KBM-7 (cell line): ENCODE results near the gene NFIA.
"Not testable (repeated sequence)": the region's sequence is repeated elsewhere in the genome, so short reads cannot be mapped to it uniquely, and the experiment has no call there.

ENCODE experiments used
- DNase-seq: peaks from one replicate; pipeline ENCODE4 v3.0.0-alpha.2; 2015
- in situ Hi-C: fragments of 300-500 bp; cut with MboI; formaldehyde crosslinking; loops from 2 replicates; pipeline ENCODE4 v1.14.3; 2020; ENCODE audit warnings: low sequenced_read_pairs, low pct_unique_long_range_greater_than_20kb, mixed read lengths

The NFIA gene

DNA sequence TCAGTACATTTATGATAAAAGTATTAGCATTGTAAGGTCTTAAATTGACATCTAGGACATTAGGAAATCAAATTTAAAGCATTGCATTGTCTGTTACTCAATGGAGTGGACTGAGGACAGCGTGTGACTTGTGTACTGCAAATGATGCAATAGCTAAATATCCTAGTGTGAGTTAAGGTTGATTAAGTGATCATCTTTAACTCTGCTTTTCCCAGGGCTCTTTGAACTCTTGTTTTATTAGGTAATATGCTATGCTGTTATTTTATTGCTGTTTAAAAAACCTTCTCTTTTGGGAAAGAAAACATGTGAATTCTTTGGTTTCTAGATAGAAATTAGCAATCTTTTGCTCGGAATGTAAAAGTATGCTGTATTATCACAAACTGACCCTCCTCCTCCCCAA lies 38.6 kb downstream of the NFIA start:
- no peak for DNase-seq
- in situ Hi-C loops = no loop called here

DNA sequence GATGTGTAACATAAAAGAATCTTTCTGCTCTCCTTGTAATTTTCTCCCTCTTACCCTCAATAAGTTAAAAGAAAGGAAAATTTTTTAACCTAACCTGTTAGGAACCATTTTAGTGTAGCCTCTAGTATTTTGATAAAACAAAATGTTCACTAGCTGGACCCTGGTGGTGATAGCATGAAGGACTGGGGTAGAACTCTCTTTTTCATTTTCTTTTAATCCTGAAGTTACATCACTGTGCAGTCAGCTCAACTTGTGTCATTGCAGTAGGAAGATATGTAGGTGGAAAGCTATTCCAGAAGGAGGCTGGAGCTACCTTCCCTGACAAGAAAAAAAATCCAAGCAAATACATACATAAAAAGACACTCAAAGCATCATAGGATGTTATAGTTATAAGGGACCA lies 39.3 kb downstream of the NFIA start:
- no peak for DNase-seq
- in situ Hi-C loops = no loop called here

DNA sequence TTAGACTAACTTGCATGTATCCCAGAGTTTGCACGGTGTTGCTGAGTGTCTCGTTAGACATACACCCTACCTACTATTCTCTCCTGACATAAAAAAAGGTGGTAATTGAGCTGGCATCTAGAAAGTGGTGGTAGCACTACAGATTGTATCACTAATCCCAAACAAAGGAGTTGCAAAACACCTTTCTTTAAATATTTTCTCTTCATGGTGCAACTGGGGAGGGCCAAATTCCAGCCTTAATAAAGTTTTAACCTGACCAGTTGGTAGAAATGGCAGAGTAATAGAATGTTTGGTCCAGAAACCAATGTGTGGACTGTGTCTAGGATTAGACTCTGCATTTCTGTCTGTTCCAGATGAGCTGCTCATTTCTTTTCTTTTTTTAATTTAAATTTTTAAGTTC lies 40.0 kb downstream of the NFIA start:
- in situ Hi-C loops = no loop called here
- no peak for DNase-seq

DNA sequence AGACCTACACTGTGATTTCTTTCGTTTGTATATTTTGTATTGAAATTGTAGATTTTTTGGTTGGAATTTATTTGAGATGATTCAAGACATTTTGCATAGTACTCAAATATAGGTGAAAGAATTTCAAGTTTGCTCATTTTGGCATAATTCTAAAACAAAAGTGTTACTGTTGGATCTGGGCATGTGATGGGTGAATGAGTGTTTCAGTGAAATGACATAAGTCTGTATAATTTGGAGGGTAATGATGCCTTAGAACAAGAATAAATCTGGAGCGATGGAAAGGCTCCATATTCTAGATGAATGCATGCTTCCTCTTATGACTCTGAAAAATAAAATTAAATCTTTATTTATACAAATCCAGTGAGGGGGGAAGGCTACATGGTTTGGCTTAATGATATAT lies 41.0 kb downstream of the NFIA start:
- in situ Hi-C loops = no loop called here
- DNase-seq = no peak

DNA sequence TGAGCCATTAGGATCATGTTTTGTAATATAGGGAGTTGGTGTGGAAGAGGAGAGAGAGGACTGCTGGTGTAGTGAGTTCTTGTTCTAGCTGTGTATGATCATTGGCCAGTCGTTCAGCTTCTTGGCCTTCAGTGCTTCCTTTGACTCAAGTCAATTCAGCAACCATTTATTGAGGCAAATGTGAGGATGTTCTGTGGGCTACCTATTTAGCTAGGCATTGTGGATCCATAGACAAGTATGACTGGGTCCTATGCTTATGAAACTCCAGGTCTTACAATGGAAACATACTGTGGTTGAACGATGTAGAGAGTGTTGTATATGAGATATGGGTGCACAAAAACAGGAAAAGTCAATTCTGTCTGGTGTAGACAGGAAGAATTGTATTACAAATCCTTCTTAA lies 41.7 kb downstream of the NFIA start:
- no peak for DNase-seq
- in situ Hi-C loops = no loop called here

DNA sequence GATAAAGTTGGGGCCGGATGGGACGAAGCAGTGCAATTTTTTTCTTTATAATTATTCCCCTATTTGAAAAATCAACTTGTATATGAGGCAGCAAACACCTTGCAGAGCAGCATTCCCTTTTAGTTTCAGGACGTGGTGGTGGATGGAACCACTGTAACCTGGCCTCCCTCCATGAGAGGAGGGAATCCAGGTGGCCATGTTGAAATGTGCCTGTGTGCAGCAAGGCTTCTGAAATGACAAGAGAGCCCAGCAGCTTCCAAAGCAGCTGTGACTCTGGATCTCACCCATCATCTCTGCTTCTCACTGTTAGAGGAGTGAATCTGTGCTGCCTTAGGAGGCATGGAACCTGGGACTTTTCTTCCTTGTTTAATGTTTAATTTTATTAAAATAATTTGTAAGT lies 42.3 kb downstream of the NFIA start:
- in situ Hi-C loops = no loop called here
- no peak for DNase-seq

DNA sequence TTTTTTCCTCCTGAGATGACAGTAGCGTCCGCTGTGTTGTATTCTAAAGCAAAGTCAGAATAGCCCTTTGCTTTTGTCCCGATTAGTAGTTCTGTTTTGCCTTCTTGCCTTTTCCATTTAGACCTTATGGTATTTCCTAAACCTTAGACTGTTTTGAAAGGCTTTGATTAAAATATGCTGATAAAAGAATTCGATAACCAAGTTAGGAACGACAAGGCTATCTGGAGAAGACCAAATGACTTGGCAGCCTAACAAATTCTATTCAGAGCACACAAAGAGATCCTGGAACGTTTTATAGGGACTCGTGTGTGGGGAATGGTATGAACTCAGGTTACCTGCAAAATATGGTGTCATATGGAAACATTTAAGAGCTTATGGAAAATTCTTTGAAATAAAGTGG lies 42.9 kb downstream of the NFIA start:
- in situ Hi-C loops = no loop called here

DNA sequence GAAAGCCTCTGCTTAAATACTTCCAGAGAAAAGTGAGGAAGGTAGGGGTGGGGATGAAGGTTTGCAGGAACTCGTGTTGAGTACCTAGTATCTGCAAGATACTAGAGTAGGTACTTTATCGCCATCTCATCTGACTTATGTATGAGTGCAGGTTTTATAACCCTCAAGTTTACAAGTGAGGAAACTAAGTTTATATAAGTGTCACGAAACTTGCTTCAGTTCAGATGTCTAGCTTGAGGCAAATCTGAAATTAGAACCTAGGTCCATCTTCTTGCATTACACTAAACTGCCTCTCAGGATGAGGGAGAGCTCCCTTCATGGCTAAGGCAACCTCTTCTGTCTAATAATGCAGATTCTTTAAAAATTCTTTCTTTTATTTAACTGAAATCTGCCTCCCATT lies 43.5 kb downstream of the NFIA start:
- no peak for DNase-seq

More for the DNA sequence above, 42.9 kb downstream of the NFIA start:
- no peak for DNase-seq

DNA sequence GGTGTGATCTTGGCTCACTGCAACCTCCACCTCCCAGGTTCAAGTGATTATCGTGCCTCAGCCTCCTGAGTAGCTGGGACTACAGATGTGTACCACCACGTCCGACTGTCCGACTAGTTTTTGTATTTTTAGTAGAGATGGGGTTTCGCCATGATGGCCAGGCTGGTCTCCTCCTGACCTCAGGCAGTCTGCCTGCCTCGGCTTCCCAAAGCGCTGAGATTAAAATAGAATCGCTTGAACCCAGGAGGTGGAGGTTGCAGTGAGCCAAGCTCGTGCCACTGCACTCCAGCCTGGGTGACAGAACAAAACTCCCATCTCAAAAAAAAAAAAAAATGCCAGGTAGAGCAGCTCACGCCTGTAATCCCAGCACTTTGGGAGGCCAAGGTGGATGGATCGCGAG lies 44.5 kb downstream of the NFIA start:
- in situ Hi-C loops, DNase-seq: not testable (repeated sequence)

More for the DNA sequence above, 43.5 kb downstream of the NFIA start:
- in situ Hi-C loops = no loop called here

DNA sequence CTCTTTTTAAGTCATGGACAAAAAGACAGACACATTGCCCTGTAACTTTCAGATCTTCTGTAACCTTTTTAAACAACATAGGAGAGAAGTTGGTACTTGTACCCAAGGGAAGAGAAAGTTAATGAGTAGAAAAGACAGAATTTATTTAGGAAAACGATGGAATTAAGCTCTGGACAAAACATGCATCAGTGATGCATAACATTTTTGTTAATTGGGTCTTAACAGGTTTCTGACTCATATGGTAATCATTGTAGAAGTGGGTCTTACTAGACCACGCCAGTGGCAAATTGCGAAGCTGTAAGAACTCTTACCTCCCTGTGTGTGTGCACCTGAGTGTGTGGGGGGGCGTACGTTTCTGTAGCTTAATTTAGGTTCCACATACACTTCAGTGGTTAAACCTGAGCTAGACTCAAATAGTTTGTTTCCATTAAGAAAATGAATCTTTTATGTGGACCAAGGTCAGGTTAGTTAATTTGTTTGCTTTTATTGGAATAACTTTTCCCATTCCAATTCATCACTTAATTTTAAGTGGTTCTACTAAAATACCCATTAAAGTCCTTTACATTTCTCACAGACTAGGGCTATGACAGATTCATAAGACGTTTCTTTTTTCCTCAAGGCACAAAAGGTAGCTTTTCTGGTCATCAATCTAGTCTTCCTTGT lies 48.1 kb downstream of the NFIA start:
- in situ Hi-C loops = no loop called here
- no peak for DNase-seq

DNA sequence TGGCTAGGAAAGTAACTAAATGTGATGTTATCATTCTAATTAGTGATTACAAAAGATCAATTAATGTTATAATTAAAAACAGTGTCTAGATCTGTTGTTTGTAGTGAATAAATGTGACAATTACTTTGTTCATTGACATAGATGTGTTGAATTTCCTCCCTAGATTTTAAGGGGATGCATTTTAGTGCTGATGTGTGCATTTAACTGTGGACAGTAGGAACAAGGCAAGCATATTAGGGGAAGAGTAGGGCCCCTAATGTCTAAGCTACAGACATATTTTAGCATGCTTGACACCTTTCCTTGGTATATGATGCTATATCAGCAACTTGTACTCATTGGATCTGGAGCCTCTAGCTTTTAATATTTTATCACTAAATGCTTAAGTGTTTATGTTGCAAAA lies 48.9 kb downstream of the NFIA start:
- DNase-seq = no peak
- in situ Hi-C loops = no loop called here

DNA sequence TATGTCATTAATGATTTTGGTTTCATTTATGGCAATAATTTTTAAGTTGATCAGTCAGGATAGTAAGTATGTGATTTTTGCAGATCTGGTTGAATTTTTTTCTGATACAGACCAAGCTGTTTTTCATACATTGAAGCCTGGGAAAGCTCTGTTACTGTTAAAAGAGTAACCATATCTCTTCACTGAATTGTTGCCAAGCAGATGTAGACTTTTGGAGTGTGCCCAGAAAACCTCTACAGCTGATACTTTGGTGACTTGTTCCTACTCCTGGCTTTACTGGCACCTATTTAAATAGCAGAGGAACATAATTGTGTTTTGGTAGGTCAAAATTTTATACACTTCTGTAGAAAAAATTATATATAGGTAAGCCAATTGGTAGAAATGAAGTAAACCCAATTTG lies 49.4 kb downstream of the NFIA start:
- in situ Hi-C loops = no loop called here

DNA sequence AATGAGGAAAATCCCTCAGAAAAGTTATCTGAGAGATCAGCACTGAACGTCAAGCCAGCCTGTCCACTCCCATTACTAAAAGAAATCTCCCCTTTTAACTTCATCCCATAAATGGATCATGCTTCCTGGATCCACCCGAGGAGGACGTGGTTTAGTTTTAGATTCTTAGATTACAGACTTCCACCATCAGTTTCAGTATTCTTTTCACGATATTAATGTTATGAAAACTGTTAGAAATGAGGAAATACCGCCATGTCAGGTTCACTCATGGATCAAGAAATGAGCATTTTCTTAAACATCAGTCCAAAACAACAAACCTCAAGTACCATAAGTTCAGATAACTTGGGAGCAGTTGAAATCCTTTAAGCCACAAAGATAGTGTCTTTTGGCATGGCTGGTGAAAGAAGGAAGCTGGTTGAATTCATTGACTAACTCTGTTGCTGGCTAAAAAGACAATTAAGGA lies 49.8 kb downstream of the NFIA start:
- in situ Hi-C loops = no loop called here
- DNase-seq = no peak

More for the DNA sequence above, 49.4 kb downstream of the NFIA start:
- no peak for DNase-seq

DNA sequence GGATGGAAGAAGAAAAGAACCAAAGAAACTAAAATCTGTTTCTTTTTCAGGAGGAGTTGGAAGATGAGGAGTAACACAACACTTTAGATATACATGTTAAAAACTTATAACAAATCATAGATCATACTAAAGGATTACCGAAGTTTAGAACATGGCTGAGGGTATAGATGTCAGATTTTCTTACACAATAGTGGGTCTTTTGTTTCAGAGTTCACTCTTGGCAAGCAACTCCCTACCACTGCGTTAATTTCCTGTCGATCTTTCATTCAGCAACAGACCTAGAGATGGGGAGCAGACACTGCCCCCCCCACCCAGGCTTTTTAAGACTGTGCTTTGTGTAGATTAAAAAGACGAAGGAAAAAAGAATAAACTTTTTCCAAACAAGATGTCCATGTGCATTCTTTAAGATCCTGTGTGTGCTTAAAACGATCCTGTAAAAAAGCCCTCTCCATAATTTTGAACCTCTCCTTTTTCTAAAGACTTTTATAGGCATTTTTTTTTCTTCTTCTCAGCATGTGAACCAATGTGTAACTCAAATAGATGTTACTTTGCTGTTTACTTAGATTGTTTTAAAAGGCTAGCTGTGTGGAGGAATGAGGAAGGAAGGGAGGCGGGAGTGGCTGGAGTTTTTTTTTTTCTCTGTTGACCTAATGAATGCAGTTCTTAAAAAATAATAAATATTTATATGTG lies 50.4 kb downstream of the NFIA start:
- in situ Hi-C loops = no loop called here

DNA sequence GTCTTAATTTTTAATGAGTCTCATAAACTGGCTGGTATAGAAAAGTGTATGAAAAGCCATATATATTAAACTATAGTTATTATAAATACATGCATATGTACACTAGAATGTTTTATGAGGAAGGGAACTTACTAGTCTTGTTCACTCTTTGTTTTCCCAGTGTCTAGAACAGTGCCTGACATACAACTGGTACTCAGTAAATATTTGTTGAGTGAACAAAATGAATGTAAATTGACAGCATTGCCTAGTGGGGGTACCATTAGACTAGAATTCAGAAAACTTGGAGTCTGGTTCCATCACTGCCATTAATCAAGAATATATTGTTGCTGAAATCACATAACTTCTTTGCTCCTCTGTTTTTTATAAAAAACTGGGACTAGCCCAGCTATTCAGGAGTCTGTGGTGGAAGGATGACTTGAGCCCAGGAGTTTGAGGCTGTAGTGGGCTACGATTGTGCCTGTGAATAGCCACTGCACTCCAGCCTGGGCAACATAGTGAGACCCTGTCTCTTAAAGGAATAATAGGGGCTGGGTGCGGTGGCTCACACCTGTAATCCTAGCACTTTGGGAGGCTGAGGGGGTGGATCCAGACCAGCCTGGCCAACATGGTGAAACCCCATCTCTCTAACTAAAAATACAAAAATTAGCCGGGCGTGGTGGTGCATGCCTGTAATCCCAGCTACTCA lies 51.1 kb downstream of the NFIA start:
- in situ Hi-C loops = no loop called here

More for the DNA sequence above, 50.4 kb downstream of the NFIA start:
- DNase-seq = no peak

DNA sequence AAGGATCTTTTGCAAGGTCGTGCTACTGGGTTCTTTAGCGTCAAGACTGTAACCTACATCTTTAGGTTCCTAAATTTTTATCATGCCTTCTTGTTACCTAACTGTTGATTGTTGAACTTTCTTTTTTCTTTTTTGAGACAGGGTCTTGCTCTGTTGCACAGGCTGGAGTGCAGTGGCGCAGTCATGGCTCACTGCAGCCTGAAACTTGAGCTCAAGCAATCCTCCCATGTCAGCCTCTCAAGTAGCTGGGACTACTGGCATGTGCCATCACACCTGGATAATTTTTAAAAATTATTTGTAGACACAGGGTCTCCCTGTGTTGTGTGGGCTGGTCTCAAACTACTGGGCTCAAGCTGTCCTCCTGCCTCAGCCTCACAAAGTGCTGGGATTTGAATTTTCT lies 52.9 kb downstream of the NFIA start:
- DNase-seq = no peak
- in situ Hi-C loops = no loop called here

More for the DNA sequence above, 51.1 kb downstream of the NFIA start:
- no peak for DNase-seq

DNA sequence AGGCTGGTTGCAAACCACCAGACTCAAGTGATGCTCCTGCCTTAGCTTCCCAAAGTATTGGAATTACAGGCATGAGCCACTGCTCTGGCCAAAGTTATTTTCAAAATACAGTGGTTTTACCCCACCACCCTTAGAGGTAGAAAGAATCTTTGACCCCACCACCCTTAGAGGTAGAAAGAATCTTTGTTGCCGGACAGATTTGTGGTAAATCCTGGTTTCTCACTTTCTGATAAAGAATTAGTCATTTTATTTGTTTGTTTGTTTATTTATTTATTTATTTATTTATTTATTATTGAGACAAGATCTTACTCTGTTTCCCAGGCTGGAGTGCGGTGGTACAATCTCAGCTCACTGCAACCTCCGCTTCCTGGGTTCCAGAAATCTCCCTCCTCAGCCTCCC lies 55.9 kb downstream of the NFIA start:
- no peak for DNase-seq
- in situ Hi-C loops = no loop called here

DNA sequence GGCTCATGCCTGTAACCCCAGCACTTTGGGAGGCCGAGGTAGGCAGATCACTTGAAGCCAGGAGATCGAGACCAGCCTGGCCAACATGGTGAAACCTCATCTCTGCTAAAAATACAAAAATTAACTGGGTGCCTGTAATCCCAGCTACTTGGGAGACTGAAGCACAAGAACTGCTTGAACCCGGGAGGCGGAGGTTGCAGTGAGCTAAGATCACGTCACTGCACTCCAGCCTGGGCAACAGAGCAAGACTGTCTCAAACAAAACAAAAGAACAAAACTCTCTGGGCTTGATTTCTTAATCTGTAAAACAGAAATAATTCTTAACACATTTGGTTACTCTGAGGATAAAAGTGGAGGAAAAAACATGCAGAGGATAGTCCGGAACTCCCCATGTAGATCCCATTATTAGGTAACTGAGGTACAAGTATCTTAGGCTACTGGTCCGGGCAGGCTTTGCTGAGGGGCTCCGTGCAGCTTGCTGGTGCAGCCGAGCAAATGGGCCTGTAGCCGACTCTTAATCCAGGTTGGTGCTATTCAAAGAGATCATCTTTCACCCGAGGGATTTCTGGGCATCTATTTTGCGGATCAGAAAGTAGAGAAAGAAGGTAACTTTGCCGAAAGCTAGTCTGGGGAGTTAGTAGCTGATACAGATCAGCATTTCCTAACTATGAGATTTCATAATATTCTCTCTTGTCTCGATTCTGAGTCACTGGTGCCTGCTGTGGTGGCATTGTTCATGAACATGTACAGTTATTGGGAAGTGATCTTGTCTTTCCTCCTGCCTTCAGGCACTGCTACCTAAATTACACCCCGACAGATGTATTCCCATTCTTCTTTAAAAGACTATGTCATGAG lies 56.8 kb downstream of the NFIA start:
- no peak for DNase-seq
- in situ Hi-C loops = no loop called here

DNA sequence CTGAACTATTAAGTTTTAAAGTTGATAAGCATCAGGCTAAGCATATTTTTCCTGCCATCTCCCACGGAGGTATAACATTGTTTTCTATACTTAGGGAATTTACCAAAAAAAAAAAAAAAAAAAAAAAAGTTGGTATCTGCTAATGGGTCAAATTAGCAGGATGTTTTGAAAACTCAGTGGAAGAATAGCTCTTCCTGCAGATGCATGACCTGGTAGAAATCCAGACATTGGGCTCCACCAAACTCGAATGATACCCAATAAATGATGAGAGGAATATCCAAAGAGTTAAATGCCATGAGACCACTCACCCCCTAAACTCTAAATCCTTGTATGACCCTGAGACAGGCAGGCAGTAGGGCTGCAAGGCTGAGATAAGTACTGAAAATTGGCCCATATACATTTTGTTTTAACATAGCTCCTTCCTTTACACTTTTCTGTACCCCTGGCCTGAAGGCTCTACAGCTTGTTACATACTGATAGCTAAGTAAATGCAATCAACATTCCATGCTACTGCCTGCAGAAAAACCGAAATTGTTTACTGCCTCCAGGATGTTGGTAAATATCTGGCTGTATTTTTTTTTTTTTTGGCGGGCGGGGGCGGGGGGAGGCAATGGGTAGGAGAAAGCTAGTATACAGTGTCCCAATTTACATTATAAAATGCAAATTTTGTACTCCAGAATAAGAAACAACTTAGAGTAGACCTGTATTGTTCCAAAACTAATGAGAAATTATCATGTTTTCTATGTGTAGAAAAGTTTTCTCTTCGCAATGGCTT lies 57.6 kb downstream of the NFIA start:
- DNase-seq = no peak
- in situ Hi-C loops = no loop called here
